ENCODE results near the gene HNRNPD. TPM values are rescaled to one million over a fixed set of nuclear protein-coding genes. Genes with fewer than 3 reads are reported as not detected.

HNRNPD gene
- total and polyA plus RNA-seq, 2 of the 13 experiments (the other 11 are each of a cell fraction or from before 2014, with no cell fraction given): 64.0 to 69.7 TPM

- 0 out of 5 replicates have a peak, but pooled peaks cover 0 to 3% of the 10 kb centered on the region in 2 experiments for H3K27me3 ChIP-seq (ENCODE audit: control insufficient read depth in 1 of 2, insufficient read depth in 2 of 2, low read length in 2 of 2)
- H3K79me2 ChIP-seq (ENCODE audit: insufficient read depth, low read length): no peaks in the 10 kb centered on the region
- no TSS peak for BruUV-seq (replicated peaks)
- H2AFZ ChIP-seq (ENCODE audit: low read length): no peak overlapping the region
- no peak for TF ChIP-seq RBAK (CRISPR knock-in tag; IDR thresholded peaks at IDR 0.05)
- TF ChIP-seq CCAR2 (optimal IDR thresholded peaks at IDR 0.05; ENCODE audit: low read depth, low read length): no peak
- TF ChIP-seq ZNF710 (CRISPR knock-in tag; IDR thresholded peaks at IDR 0.05; ENCODE audit: borderline replicate concordance): no peak
- TF ChIP-seq MYPOP (CRISPR knock-in tag; IDR thresholded peaks at IDR 0.05): no peak
- no peak for TF ChIP-seq STAT6 (CRISPR knock-in tag; IDR thresholded peaks at IDR 0.05; ENCODE audit: borderline replicate concordance)
- no peaks in the 10 kb centered on the region for H4K20me1 ChIP-seq (ENCODE audit: insufficient read depth, low read length)
- in situ Hi-C loops (cut with HindIII; ENCODE audit: extremely low pct_ligation_motif_present, low pct_unique_long_range_greater_than_20kb) (no loop called here), intact Hi-C loops (cut with micrococcal nuclease; ENCODE audit: unreplicated experiment) (no loop called here)
- H3K4me3 ChIP-seq (replicated peaks in 1 of 3; ENCODE audit: insufficient read depth in 1 of 3, low read depth in 2 of 3, low read length in 3 of 3): no peak overlapping the region
- no peak for DNase-seq (ENCODE audit: low spot score)
- H3K9me3 ChIP-seq (ENCODE audit: low read length): no peaks in the 10 kb centered on the region
- H3K36me3 ChIP-seq (replicated peaks in 1 of 2; ENCODE audit: control insufficient read depth in 1 of 2, insufficient read depth in 2 of 2, low read length in 2 of 2): no peaks in the 10 kb centered on the region
- H3K9ac ChIP-seq (ENCODE audit: insufficient read depth, low read depth, low read length): no peak overlapping the region
- no peaks in the 10 kb centered on the region for H3K4me1 ChIP-seq (ENCODE audit: insufficient read depth, low read length)
- 59% methylated on average over 7 of the region's 7 CpGs for WGBS (ENCODE audit: low lambda C conversion rate)
- POLR2A ChIA-PET: no interaction called here
- CTCF ChIA-PET (ENCODE audit: low intra/inter-chr PET ratio, low total read pairs): no interaction called here
- no peak overlapping the region for H3K4me2 ChIP-seq (ENCODE audit: low read depth, low read length)
- no peak for FAIRE-seq
- no peak overlapping the region for H3K27ac ChIP-seq (ENCODE audit: extremely low read length, insufficient read depth, low read length)
- no peak; the same call in 2 of the 3 replicates for ATAC-seq
Measured at GRCh38 chr4:82401600-82401999, 27.8 kb upstream of the HNRNPD start.

All from HepG2 (cell line).